ENCODE measurements around the gene DVL1. TPM values are rescaled to one million over a fixed set of nuclear protein-coding genes. Genes with fewer than 3 reads are reported as not detected.

The DVL1 gene
- polyA plus RNA-seq, 1 donor from 2014 or later = 100 TPM

DNA sequence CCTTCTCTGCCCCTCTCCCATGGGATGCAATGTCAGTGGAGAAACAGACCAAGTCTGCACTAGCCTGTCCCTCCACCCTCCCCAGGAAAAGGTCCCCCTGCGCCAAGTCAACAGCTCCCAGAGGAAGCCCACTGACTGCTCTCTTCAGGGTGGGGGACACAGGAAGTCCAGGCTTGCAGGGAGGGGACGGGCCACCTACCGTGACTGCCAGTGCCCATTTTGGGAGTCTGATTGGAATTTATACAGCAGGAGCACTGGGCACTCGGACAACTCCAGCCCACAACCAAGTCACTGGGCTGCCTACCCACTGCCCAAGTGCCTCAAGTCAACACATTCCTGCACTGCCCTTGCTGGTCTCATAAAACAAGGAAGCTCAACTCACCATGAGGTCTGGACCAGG is 43.8 kb upstream of the DVL1 start:
- Histone ChIP-seq H3K79me2 (replicated peaks; ENCODE audit: insufficient read depth, low read length) (peaks cover 15% of the 10 kb centered on the region), H3K9ac (ENCODE audit: low read length) (no peak overlapping the region), H3K27me3 (ENCODE audit: insufficient read depth, low read depth, low read length) (no peaks in the 10 kb centered on the region), H3K4me3 (ENCODE audit: low read length) (no peak overlapping the region), H3K36me3 (ENCODE audit: insufficient read depth, low read length) (no peaks in the 10 kb centered on the region), H4K20me1 (ENCODE audit: insufficient read depth) (no peaks in the 10 kb centered on the region), H3F3A (ENCODE audit: insufficient read depth, low read length, poor library complexity, severe bottlenecking) (no peaks in the 10 kb centered on the region), H3K4me2 (ENCODE audit: low read length) (no peak overlapping the region), H2AFZ (ENCODE audit: low read depth, low read length) (no peak overlapping the region), H3K9me3 (ENCODE audit: low read length) (no peaks in the 10 kb centered on the region), H3K9me2 (ENCODE audit: insufficient read depth, low read length) (no peaks in the 10 kb centered on the region), H3K27ac (ENCODE audit: low read length) (no peak overlapping the region)
- no peak for TF ChIP-seq TAF1 (IDR thresholded peaks at IDR 0.05; ENCODE audit: low read depth)
- TF ChIP-seq MXI1 (conservative IDR thresholded peaks at IDR 0.05; ENCODE audit: poor library complexity, severe bottlenecking) = no peak
- no peak for TF ChIP-seq POLR2AphosphoS5 (IDR thresholded peaks at IDR 0.05)
- TF ChIP-seq, protein P1, sequence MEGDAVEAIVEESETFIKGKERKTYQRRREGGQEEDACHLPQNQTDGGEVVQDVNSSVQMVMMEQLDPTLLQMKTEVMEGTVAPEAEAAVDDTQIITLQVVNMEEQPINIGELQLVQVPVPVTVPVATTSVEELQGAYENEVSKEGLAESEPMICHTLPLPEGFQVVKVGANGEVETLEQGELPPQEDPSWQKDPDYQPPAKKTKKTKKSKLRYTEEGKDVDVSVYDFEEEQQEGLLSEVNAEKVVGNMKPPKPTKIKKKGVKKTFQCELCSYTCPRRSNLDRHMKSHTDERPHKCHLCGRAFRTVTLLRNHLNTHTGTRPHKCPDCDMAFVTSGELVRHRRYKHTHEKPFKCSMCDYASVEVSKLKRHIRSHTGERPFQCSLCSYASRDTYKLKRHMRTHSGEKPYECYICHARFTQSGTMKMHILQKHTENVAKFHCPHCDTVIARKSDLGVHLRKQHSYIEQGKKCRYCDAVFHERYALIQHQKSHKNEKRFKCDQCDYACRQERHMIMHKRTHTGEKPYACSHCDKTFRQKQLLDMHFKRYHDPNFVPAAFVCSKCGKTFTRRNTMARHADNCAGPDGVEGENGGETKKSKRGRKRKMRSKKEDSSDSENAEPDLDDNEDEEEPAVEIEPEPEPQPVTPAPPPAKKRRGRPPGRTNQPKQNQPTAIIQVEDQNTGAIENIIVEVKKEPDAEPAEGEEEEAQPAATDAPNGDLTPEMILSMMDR (IDR thresholded peaks at IDR 0.05; ENCODE audit: poor library complexity, severe bottlenecking) = no peak
- no peak for TF ChIP-seq RAD21 (conservative IDR thresholded peaks at IDR 0.05)
- TF ChIP-seq, protein P2, sequence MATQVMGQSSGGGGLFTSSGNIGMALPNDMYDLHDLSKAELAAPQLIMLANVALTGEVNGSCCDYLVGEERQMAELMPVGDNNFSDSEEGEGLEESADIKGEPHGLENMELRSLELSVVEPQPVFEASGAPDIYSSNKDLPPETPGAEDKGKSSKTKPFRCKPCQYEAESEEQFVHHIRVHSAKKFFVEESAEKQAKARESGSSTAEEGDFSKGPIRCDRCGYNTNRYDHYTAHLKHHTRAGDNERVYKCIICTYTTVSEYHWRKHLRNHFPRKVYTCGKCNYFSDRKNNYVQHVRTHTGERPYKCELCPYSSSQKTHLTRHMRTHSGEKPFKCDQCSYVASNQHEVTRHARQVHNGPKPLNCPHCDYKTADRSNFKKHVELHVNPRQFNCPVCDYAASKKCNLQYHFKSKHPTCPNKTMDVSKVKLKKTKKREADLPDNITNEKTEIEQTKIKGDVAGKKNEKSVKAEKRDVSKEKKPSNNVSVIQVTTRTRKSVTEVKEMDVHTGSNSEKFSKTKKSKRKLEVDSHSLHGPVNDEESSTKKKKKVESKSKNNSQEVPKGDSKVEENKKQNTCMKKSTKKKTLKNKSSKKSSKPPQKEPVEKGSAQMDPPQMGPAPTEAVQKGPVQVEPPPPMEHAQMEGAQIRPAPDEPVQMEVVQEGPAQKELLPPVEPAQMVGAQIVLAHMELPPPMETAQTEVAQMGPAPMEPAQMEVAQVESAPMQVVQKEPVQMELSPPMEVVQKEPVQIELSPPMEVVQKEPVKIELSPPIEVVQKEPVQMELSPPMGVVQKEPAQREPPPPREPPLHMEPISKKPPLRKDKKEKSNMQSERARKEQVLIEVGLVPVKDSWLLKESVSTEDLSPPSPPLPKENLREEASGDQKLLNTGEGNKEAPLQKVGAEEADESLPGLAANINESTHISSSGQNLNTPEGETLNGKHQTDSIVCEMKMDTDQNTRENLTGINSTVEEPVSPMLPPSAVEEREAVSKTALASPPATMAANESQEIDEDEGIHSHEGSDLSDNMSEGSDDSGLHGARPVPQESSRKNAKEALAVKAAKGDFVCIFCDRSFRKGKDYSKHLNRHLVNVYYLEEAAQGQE (IDR thresholded peaks at IDR 0.05; ENCODE audit: borderline replicate concordance) = no peak
- TF ChIP-seq EP300 (conservative IDR thresholded peaks at IDR 0.05; ENCODE audit: poor library complexity, severe bottlenecking) = no peak
- no peak for TF ChIP-seq SMC3 (conservative IDR thresholded peaks at IDR 0.05; ENCODE audit: poor library complexity)
- TF ChIP-seq EZH2 (IDR thresholded peaks at IDR 0.05; ENCODE audit: borderline replicate concordance, insufficient read depth, low read length, poor library complexity, severe bottlenecking) = no peak

DNA sequence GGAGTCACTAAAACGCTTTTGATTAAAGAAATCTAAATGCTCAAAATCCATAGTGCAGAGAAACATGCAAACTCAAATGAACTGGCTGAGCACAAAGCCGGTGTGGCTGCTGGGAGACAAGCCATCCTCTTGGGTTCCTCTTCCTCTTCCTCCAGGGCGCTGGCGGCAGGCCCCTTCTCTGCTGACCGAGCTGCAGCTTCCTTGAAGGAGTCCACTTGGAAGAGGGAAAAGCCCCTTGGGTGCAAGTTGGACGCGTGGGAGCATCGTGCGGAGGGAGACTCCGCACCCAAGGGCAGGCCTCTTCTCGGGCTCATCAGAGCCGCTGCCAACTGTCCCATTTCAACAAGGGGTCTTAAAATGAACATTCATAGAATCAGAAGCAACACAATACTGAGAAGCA is 42.0 kb upstream of the DVL1 start:
- TF ChIP-seq RAD21 (conservative IDR thresholded peaks at IDR 0.05) (no peak), EP300 (conservative IDR thresholded peaks at IDR 0.05; ENCODE audit: poor library complexity, severe bottlenecking) (no peak), MXI1 (conservative IDR thresholded peaks at IDR 0.05; ENCODE audit: poor library complexity, severe bottlenecking) (no peak)
- TF ChIP-seq, protein P2 (IDR thresholded peaks at IDR 0.05; ENCODE audit: borderline replicate concordance) = no peak
- H3K4me2 ChIP-seq (ENCODE audit: low read length) = no peak overlapping the region
- peaks cover 3% of the 10 kb centered on the region for H3K79me2 ChIP-seq (replicated peaks; ENCODE audit: insufficient read depth, low read length)
- H3K9me3 ChIP-seq (ENCODE audit: low read length) = no peaks in the 10 kb centered on the region
- no peaks in the 10 kb centered on the region for H4K20me1 ChIP-seq (ENCODE audit: insufficient read depth)
- H3K9ac ChIP-seq (ENCODE audit: low read length) = no peak overlapping the region
- no peak overlapping the region for H3K27ac ChIP-seq (ENCODE audit: low read length)
- no peaks in the 10 kb centered on the region for H3K27me3 ChIP-seq (ENCODE audit: insufficient read depth, low read depth, low read length)
- H3K4me3 ChIP-seq (ENCODE audit: low read length) = no peak overlapping the region
- H3F3A ChIP-seq (ENCODE audit: insufficient read depth, low read length, poor library complexity, severe bottlenecking) = no peaks in the 10 kb centered on the region
- no peaks in the 10 kb centered on the region for H3K9me2 ChIP-seq (ENCODE audit: insufficient read depth, low read length)
- H3K36me3 ChIP-seq (ENCODE audit: insufficient read depth, low read length) = no peaks in the 10 kb centered on the region
- H2AFZ ChIP-seq (ENCODE audit: low read depth, low read length) = no peak overlapping the region
